ENCODE measurements around the gene PRR27.

DNA sequence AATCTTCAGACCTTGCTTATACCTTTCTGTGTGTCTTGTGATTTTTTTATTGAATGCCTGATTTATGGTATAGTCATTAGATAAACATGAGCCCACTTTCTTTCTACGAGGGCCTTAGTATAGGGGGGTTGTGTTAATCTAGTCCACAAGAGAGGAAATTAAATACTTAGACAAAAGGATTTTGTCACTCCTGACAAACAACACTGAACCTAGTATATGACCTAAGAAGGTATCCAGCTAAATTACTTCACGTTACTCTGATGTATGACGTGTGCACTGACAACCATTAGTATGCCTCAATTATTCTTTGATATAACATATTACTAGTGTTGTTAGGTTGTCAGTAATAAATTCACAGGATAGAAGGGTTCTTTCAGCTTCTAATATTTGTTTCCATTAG, 2.8 kb upstream of the PRR27 start:
- TF ChIP-seq RAD21 (IDR thresholded peaks at IDR 0.05) (no peak), CTCF (IDR thresholded peaks at IDR 0.05; ENCODE audit: low read depth, low read length, missing input control) (no peak), MAX (IDR thresholded peaks at IDR 0.05) (no peak), SP1 (IDR thresholded peaks at IDR 0.05) (no peak), TAF1 (conservative IDR thresholded peaks at IDR 0.05) (no peak), YY1 (IDR thresholded peaks at IDR 0.05) (no peak), FOXA1 (IDR thresholded peaks at IDR 0.05) (no peak), HNF4G (IDR thresholded peaks at IDR 0.05) (no peak), HNF4A (conservative IDR thresholded peaks at IDR 0.05) (no peak)
- TF ChIP-seq, protein P1, sequence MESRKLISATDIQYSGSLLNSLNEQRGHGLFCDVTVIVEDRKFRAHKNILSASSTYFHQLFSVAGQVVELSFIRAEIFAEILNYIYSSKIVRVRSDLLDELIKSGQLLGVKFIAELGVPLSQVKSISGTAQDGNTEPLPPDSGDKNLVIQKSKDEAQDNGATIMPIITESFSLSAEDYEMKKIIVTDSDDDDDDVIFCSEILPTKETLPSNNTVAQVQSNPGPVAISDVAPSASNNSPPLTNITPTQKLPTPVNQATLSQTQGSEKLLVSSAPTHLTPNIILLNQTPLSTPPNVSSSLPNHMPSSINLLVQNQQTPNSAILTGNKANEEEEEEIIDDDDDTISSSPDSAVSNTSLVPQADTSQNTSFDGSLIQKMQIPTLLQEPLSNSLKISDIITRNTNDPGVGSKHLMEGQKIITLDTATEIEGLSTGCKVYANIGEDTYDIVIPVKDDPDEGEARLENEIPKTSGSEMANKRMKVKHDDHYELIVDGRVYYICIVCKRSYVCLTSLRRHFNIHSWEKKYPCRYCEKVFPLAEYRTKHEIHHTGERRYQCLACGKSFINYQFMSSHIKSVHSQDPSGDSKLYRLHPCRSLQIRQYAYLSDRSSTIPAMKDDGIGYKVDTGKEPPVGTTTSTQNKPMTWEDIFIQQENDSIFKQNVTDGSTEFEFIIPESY (IDR thresholded peaks at IDR 0.05) = no peak
- TF ChIP-seq, protein P2, sequence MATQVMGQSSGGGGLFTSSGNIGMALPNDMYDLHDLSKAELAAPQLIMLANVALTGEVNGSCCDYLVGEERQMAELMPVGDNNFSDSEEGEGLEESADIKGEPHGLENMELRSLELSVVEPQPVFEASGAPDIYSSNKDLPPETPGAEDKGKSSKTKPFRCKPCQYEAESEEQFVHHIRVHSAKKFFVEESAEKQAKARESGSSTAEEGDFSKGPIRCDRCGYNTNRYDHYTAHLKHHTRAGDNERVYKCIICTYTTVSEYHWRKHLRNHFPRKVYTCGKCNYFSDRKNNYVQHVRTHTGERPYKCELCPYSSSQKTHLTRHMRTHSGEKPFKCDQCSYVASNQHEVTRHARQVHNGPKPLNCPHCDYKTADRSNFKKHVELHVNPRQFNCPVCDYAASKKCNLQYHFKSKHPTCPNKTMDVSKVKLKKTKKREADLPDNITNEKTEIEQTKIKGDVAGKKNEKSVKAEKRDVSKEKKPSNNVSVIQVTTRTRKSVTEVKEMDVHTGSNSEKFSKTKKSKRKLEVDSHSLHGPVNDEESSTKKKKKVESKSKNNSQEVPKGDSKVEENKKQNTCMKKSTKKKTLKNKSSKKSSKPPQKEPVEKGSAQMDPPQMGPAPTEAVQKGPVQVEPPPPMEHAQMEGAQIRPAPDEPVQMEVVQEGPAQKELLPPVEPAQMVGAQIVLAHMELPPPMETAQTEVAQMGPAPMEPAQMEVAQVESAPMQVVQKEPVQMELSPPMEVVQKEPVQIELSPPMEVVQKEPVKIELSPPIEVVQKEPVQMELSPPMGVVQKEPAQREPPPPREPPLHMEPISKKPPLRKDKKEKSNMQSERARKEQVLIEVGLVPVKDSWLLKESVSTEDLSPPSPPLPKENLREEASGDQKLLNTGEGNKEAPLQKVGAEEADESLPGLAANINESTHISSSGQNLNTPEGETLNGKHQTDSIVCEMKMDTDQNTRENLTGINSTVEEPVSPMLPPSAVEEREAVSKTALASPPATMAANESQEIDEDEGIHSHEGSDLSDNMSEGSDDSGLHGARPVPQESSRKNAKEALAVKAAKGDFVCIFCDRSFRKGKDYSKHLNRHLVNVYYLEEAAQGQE (IDR thresholded peaks at IDR 0.05) = no peak
